Astrocyte (in vitro differentiated cells and primary cell): ENCODE data around the gene KRTCAP2. TPM values are rescaled to one million over a fixed set of nuclear protein-coding genes. Genes with fewer than 3 reads are reported as not detected.

ENCODE experiments used
- DNase-seq: peaks from one replicate; pipeline ENCODE4 v3.0.0-alpha.2; 2010; ENCODE audit warnings: low read depth
- FAIRE-seq: peaks from 2 replicates; lab custom pipeline; 2011; peaks lifted over from hg19 to GRCh38; lab: Jason Lieb, UNC
- H2AFZ ChIP-seq: 2 replicates; pipeline ENCODE4 v1.6.0; 2012; ENCODE audit warnings: low read depth, low read length, inconsistent platforms
- H3K27ac ChIP-seq: 2 replicates; pipeline ENCODE4 v1.5.1; 2011; ENCODE audit warnings: low read depth, low read length, inconsistent platforms
- H3K27me3 ChIP-seq: 2 replicates; pipeline ENCODE4 v1.6.0; 2011; ENCODE audit warnings: low read length, inconsistent platforms; ENCODE audit not compliant: insufficient read depth
- H3K36me3 ChIP-seq: 2 replicates; pipeline ENCODE4 v1.5.1; 2011; ENCODE audit warnings: low read length, inconsistent platforms; ENCODE audit not compliant: insufficient read depth
- H3K4me1 ChIP-seq: 2 replicates; pipeline ENCODE4 v1.5.1; 2011; ENCODE audit warnings: low read length, inconsistent platforms; ENCODE audit not compliant: insufficient read depth
- H3K4me2 ChIP-seq: 2 replicates; pipeline ENCODE4 v1.6.0; 2012; ENCODE audit warnings: low read length, inconsistent platforms
- H3K4me3 ChIP-seq: 2 replicates; pipeline ENCODE4 v1.5.1; 2011; ENCODE audit warnings: low read depth, mild to moderate bottlenecking, low read length, inconsistent platforms; ENCODE audit not compliant: insufficient read depth
- H3K79me2 ChIP-seq: 2 replicates; pipeline ENCODE4 v1.6.0; 2012; ENCODE audit warnings: mild to moderate bottlenecking, low read length, inconsistent platforms; ENCODE audit not compliant: insufficient read depth
- H3K9ac ChIP-seq: 2 replicates; pipeline ENCODE4 v1.6.0; 2012; ENCODE audit warnings: mild to moderate bottlenecking, low read length, inconsistent platforms
- H3K9me3 ChIP-seq: 2 replicates; pipeline ENCODE4 v1.5.1; 2012; ENCODE audit warnings: low read depth, mild to moderate bottlenecking, low read length, inconsistent platforms; ENCODE audit not compliant: insufficient read depth
- H4K20me1 ChIP-seq: 2 replicates; pipeline ENCODE4 v1.6.0; 2012; ENCODE audit warnings: low read length, inconsistent platforms; ENCODE audit not compliant: insufficient read depth
- H3K27ac Mint-ChIP-seq: one replicate; pipeline ENCODE4 v1.8.0; 2021; ENCODE audit warnings: mild to moderate bottlenecking, mixed read lengths; ENCODE audit not compliant: unreplicated experiment
- H3K27me3 Mint-ChIP-seq: one replicate; pipeline ENCODE4 v1.8.0; 2021; ENCODE audit warnings: low read depth, mixed read lengths; ENCODE audit not compliant: unreplicated experiment
- H3K36me3 Mint-ChIP-seq: one replicate; pipeline ENCODE4 v1.8.0; 2021; ENCODE audit warnings: low read depth, mixed read lengths; ENCODE audit not compliant: unreplicated experiment
- H3K4me1 Mint-ChIP-seq: one replicate; pipeline ENCODE4 v1.8.0; 2021; ENCODE audit warnings: low read depth, mixed read lengths; ENCODE audit not compliant: unreplicated experiment
- H3K4me3 Mint-ChIP-seq: one replicate; pipeline ENCODE4 v1.8.0; 2021; ENCODE audit warnings: mild to moderate bottlenecking, moderate library complexity, mixed read lengths; ENCODE audit not compliant: unreplicated experiment
- H3K9me3 Mint-ChIP-seq: one replicate; pipeline ENCODE4 v1.8.0; 2021; ENCODE audit warnings: mild to moderate bottlenecking, mixed read lengths; ENCODE audit not compliant: unreplicated experiment
- CTCF ChIP-seq: IDR thresholded peaks from 2 replicates; pipeline ENCODE4 v1.5.1; 2011; ENCODE audit warnings: low read depth, mild to moderate bottlenecking, inconsistent platforms, low read length, moderate library complexity; ENCODE audit not compliant: insufficient read depth
- EZH2 ChIP-seq: IDR thresholded peaks from 2 replicates; pipeline ENCODE4 v1.6.1; 2012; ENCODE audit warnings: mild to moderate bottlenecking, low read length, inconsistent platforms; ENCODE audit not compliant: insufficient read depth
- total RNA-seq: library from RNA; stranded (reverse); gene quantifications from 2 replicates; pipeline ENCODE4 v1.2.1, GENCODE V29; 2021

Gene KRTCAP2
- total RNA-seq, 1 donor from 2014 or later = 161 TPM

- Mint-ChIP-seq H3K9me3 (no peaks in the 10 kb centered on the region), H3K4me3 (no peak overlapping the region), H3K27me3 (no peaks in the 10 kb centered on the region), H3K36me3 (peaks cover 24% of the 10 kb centered on the region), H3K4me1 (peaks cover 12% of the 10 kb centered on the region), H3K27ac (no peak overlapping the region)
- no peak overlapping the region for H3K4me2 ChIP-seq
- peaks cover 28% of the 10 kb centered on the region for H4K20me1 ChIP-seq
- no peaks in the 10 kb centered on the region for H3K27me3 ChIP-seq
- H3K4me3 ChIP-seq = no peak overlapping the region
- H3K4me1 ChIP-seq = peaks cover 20% of the 10 kb centered on the region
- H3K9ac ChIP-seq = no peak overlapping the region
- H3K9me3 ChIP-seq = no peaks in the 10 kb centered on the region
- peaks cover 19% of the 10 kb centered on the region for H3K79me2 ChIP-seq
- no peak overlapping the region for H3K27ac ChIP-seq
- TF ChIP-seq EZH2 = no peak
- TF ChIP-seq CTCF = no peak
- FAIRE-seq (no peak), DNase-seq (no peak)
- no peaks in the 10 kb centered on the region for H3K36me3 ChIP-seq
- H2AFZ ChIP-seq = no peak overlapping the region
These were observed 31.9 kb upstream of the KRTCAP2 start for GRCh38 chr1:155205035-155205434.

DNA sequence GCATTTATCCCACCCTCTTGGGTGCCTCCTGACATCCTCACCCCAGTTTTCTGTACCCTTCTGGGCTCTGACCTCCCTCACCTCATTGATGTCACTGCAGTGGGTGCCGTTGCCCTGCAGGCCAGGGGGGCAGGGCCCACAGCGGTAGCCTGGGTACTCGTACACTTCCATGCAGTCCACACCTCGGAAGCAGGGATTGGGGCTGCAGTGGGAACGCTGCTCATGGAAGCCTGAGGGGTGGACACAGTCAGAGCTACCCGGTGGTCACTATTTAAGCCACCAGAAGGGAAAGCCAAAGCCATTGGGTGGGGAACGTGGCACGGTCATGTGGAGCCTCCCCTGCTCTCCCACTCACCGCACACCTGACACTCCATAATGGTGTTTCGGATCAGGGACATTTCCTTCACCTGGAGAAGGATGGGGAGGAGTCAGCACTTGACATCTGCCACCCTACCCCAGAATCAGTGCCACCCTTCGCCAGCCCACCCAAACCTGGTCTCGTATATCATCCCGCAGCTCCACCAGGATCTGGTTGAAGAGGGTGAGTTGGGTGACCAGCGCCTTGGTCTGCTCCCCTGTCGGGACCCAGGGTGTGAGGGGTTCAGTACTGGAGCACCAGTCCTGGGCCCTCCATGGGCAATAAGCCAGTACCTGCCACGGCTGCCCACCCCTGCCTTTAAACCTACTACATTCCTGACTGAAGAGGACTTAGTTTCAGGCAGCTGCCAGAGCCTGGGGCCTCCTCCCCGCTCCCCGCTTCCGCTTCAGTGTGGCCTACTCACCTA, 29.8 kb upstream of the KRTCAP2 start:
- FAIRE-seq (no peak), DNase-seq (no peak)
- H3K27me3 ChIP-seq = no peaks in the 10 kb centered on the region
- Mint-ChIP-seq H3K27me3 (no peaks in the 10 kb centered on the region), H3K4me3 (no peak overlapping the region), H3K9me3 (no peaks in the 10 kb centered on the region), H3K4me1 (peaks cover 9% of the 10 kb centered on the region), H3K27ac (no peak overlapping the region), H3K36me3 (peaks cover 32% of the 10 kb centered on the region)
- TF ChIP-seq CTCF = no peak
- no peak for TF ChIP-seq EZH2
- H4K20me1 ChIP-seq = peaks cover 34% of the 10 kb centered on the region
- no peaks in the 10 kb centered on the region for H3K36me3 ChIP-seq
- no peak overlapping the region for H3K27ac ChIP-seq
- H3K4me1 ChIP-seq = peaks cover 9% of the 10 kb centered on the region
- peaks cover 9% of the 10 kb centered on the region for H3K79me2 ChIP-seq
- no peak overlapping the region for H2AFZ ChIP-seq
- no peak overlapping the region for H3K4me2 ChIP-seq
- no peak overlapping the region for H3K9ac ChIP-seq
- no peak overlapping the region for H3K4me3 ChIP-seq
- no peaks in the 10 kb centered on the region for H3K9me3 ChIP-seq

DNA sequence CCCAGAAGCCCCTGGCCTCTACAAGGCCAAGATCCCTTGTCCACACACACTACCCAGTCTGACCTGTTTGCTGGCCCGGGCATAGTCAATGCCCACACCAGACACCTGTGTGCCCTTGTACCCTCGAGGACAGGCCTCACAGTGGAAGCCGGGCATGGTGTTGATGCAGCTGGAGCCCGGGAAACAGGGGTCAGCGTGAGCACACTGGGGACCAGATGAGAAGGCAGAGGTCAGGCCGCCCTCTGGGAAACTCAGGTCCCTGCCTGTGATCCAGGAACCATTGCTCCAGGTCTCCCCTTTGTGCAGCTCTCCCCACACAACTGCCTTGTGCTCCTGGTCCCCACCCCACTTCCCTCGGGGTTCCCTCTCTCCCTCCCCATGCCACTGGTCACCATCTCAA, 29.1 kb upstream of the KRTCAP2 start:
- H3K4me3 ChIP-seq = no peak overlapping the region
- TF ChIP-seq CTCF = no peak
- no peak for FAIRE-seq

More for the DNA sequence above, 29.1 kb upstream of the KRTCAP2 start:
- Histone ChIP-seq H3K36me3 (peaks cover 5% of the 10 kb centered on the region), H3K27me3 (no peaks in the 10 kb centered on the region), H3K9me3 (no peaks in the 10 kb centered on the region), H4K20me1 (peaks cover 39% of the 10 kb centered on the region), H3K4me1 (peaks cover 3% of the 10 kb centered on the region), H3K4me2 (no peak overlapping the region), H3K27ac (no peak overlapping the region), H2AFZ (no peak overlapping the region), H3K9ac (no peak overlapping the region), H3K79me2 (peaks cover 9% of the 10 kb centered on the region)
- H3K36me3 Mint-ChIP-seq = peaks cover 33% of the 10 kb centered on the region
- H3K4me1 Mint-ChIP-seq = peaks cover 7% of the 10 kb centered on the region
- no peak for DNase-seq
- no peaks in the 10 kb centered on the region for H3K27me3 Mint-ChIP-seq
- H3K9me3 Mint-ChIP-seq = no peaks in the 10 kb centered on the region
- no peak overlapping the region for H3K4me3 Mint-ChIP-seq
- no peak overlapping the region for H3K27ac Mint-ChIP-seq
